B cell (primary cell): ENCODE data around the gene UBR2.

Experiments
- EZH2 ChIP-seq: IDR thresholded peaks from 2 replicates; pipeline ENCODE4 v1.6.1; 2012; ENCODE audit warnings: borderline replicate concordance, low read depth, mild to moderate bottlenecking, moderate library complexity, low read length; ENCODE audit not compliant: insufficient read depth, poor library complexity, severe bottlenecking
- TF ChIP-seq, protein P1 (sequence below): fragments of 200-600 bp; IDR thresholded peaks from one replicate; pipeline ENCODE4 v1.8.0; 2022; ENCODE audit warnings: antibody characterized with exemption, mild to moderate bottlenecking

DNA sequence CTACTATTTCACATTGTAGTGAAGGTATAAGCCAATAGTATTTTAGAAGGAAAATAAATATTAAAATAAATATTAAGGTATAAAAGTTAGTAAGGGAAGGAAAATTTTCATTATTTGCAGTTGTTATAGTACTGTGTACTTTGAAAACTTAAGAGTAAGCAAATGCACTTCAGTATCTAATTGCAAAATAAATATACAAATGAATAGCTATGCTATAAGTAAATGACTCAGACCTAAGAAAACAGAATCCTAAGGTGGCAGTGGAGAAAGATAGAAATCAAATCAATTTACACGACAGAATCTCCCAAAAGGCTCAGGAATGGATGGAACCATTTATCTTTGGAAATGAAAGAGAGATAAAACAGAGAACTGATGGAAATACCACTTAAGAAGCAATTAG lies 24.7 kb upstream of the UBR2 start:
- TF ChIP-seq, protein P1, sequence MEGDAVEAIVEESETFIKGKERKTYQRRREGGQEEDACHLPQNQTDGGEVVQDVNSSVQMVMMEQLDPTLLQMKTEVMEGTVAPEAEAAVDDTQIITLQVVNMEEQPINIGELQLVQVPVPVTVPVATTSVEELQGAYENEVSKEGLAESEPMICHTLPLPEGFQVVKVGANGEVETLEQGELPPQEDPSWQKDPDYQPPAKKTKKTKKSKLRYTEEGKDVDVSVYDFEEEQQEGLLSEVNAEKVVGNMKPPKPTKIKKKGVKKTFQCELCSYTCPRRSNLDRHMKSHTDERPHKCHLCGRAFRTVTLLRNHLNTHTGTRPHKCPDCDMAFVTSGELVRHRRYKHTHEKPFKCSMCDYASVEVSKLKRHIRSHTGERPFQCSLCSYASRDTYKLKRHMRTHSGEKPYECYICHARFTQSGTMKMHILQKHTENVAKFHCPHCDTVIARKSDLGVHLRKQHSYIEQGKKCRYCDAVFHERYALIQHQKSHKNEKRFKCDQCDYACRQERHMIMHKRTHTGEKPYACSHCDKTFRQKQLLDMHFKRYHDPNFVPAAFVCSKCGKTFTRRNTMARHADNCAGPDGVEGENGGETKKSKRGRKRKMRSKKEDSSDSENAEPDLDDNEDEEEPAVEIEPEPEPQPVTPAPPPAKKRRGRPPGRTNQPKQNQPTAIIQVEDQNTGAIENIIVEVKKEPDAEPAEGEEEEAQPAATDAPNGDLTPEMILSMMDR = no peak
- TF ChIP-seq EZH2 = no peak
